ENCODE data around the gene TLCD4. TPM values are rescaled to one million over a fixed set of nuclear protein-coding genes. Genes with fewer than 3 reads are reported as not detected.
A peak's percentile ranks its signal among the peaks of the same experiment; 100 is the strongest.

TLCD4 gene
- total and polyA plus RNA-seq, 2 of the 13 experiments (the other 11 are each of a cell fraction or from before 2014, with no cell fraction given), result 4.7 to 14.5 TPM

DNA sequence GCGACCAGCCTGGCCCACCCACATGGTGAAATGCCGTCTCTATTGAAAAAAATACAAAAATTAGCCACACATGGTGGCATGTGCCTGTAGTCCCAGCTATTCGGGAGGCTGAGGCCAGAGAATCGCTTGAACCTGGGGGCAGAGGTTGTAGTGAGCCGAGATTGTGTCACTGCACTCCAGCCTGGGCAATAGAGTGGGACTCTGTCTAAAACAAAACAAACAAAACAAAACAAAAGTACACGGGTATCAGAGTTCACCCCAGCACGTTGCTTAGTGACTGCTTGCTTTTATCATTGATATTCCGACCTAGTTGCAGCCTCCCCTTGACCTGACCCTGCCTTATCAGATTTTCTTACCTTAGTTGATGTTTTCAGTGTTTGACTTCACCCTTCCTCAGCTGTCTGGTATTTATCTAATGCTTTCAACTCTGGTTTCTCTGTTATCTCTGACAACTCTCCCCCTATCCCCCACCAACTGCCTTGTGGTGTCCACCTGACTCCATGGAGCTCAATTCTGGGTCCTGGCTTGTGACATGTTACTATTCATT, 5.1 kb downstream of the TLCD4 start (continued):
- no peak for TF ChIP-seq ZSCAN29 (CRISPR knock-in tag; conservative IDR thresholded peaks at IDR 0.05)
- no peak for TF ChIP-seq DBP (CRISPR knock-in tag; IDR thresholded peaks at IDR 0.05; ENCODE audit: not compliant biosample characterization)
- TF ChIP-seq ZSCAN31 (CRISPR knock-in tag; IDR thresholded peaks at IDR 0.05; ENCODE audit: low read depth), result peak; percentile 47; the same call in 1 of the 2 replicates
- TF ChIP-seq PAWR (CRISPR knock-in tag; IDR thresholded peaks at IDR 0.05; ENCODE audit: borderline replicate concordance), result no peak
- no peak for TF ChIP-seq MATR3 (CRISPR knock-in tag; IDR thresholded peaks at IDR 0.05)
- TF ChIP-seq ZNF235 (CRISPR knock-in tag; IDR thresholded peaks at IDR 0.05; ENCODE audit: borderline replicate concordance), result no peak
- TF ChIP-seq MTA3 (CRISPR knock-in tag; IDR thresholded peaks at IDR 0.05), result no peak
- no peak for TF ChIP-seq GABPB1 (CRISPR knock-in tag; IDR thresholded peaks at IDR 0.05)
- TF ChIP-seq NR2F2 (IDR thresholded peaks at IDR 0.05; ENCODE audit: borderline replicate concordance, low read depth), result peak; percentile 98
- TF ChIP-seq ZNF552 (CRISPR knock-in tag; IDR thresholded peaks at IDR 0.05; ENCODE audit: borderline replicate concordance), result no peak
- TF ChIP-seq NR1H2 (CRISPR knock-in tag; IDR thresholded peaks at IDR 0.05; ENCODE audit: borderline replicate concordance, low read depth), result no peak
- TF ChIP-seq ZNF674 (CRISPR knock-in tag; IDR thresholded peaks at IDR 0.05; ENCODE audit: low read depth), result no peak
- TF ChIP-seq ELK4 (CRISPR knock-in tag; IDR thresholded peaks at IDR 0.05; ENCODE audit: borderline replicate concordance), result no peak
- no peak for TF ChIP-seq ZNF597 (CRISPR knock-in tag; IDR thresholded peaks at IDR 0.05)
- TF ChIP-seq MBD4 (IDR thresholded peaks at IDR 0.05; ENCODE audit: borderline replicate concordance, low read length), result no peak
- peak; percentile 16; the same call in 1 of the 2 replicates for TF ChIP-seq LCORL (IDR thresholded peaks at IDR 0.05)
- peak; percentile 89 for TF ChIP-seq LCORL (CRISPR knock-in tag; IDR thresholded peaks at IDR 0.05)
- no peak for TF ChIP-seq HOXA7 (CRISPR knock-in tag; IDR thresholded peaks at IDR 0.05)
- no peak for TF ChIP-seq HOXD1 (CRISPR knock-in tag; IDR thresholded peaks at IDR 0.05)
- no peak for TF ChIP-seq GLI4 (CRISPR knock-in tag; IDR thresholded peaks at IDR 0.05; ENCODE audit: borderline replicate concordance)
- TF ChIP-seq, protein P1, sequence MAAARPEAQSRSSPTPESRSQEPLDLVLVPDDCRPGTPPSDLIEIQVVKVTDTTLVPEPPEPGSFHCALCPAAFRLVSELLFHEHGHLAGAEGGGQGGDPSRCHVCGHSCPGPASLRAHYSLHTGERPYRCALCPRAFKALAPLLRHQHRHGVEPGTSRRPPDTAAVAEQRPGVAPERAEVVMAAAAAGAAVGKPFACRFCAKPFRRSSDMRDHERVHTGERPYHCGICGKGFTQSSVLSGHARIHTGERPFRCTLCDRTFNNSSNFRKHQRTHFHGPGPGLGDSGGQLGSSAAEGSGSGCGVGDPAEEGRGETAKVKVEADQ (CRISPR knock-in tag; IDR thresholded peaks at IDR 0.05; ENCODE audit: borderline replicate concordance), result no peak
- TF ChIP-seq STAT5B (CRISPR knock-in tag; IDR thresholded peaks at IDR 0.05), result no peak
- TF ChIP-seq ZFX (CRISPR knock-in tag; IDR thresholded peaks at IDR 0.05; ENCODE audit: low read depth), result peak; percentile 31; the same call in 1 of the 2 replicates
- TF ChIP-seq ESRRA (CRISPR knock-in tag; IDR thresholded peaks at IDR 0.05; ENCODE audit: low read depth), result peak; percentile 83
- no peak for TF ChIP-seq ZNF124 (CRISPR knock-in tag; IDR thresholded peaks at IDR 0.05)
